CD4-positive, alpha-beta T cell treated with Interleukin-15 for 1 hour (primary cell): ENCODE results near the gene SNX20.

Experiments
- DNase-seq: peaks from one replicate; pipeline ENCODE4 v3.0.0-alpha.2; 2020

Gene SNX20

DNA sequence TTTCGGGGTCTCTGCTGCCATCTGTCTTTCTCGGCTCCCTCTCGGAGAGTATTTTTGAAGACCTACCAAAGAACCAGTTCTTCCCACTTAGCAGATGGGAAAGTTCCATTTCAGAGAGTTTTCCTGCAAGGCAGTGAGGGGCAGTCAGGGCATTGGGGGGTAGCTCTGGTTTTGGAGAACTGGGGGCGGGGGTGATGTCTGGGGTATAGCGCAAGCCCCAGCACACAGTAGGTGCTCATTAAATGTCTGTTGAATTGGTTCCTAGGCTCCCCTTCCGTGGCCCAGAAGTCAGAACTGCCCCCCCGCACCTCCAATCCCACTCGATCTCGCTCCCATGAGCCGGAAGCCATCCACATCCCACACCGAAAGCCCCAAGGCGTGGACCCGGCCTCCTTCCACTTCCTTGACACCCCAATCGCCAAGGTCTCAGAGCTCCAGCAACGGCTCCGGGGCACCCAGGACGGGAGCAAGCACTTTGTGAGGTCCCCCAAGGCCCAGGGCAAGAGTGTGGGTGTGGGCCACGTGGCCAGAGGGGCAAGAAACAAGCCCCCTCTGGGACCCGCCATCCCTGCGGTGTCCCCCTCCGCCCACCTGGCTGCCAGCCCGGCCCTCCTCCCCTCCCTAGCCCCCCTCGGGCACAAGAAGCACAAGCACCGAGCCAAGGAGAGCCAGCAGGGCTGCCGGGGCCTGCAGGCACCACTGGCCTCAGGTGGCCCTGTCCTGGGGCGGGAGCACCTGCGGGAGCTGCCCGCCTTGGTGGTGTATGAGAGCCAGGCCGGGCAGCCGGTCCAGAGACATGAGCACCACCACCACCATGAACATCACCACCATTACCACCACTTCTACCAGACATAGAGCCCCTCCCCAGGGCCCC is 47.9 kb downstream of the SNX20 start:
- no peak for DNase-seq

DNA sequence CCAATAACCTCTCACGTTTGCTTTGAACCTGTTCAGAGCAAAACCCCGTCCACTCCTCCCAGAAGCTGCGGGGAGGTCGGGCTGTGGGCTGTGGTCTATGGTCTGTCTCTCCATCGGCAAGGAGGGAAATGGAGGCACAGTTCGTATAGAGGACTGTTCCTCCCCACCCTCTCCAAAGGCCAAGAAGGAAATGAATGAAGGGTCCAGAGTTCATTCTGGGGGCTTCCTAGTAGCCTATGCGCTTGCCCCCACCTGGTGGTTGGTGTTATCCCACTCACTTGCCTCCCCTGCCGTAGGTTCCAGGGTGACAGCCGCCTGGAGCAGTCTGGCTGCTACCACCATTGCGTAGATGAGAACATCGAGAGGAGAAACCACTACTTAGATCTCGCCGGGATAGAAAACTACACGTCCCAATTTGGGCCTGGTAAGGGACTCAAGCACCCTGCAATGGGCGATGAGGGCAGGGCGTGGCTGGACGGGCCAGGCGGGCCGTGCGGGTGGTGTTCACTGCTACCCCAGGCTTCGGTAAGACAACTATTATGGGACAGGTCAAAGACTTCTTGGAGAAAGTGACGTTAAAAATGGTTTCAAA is 49.0 kb downstream of the SNX20 start:
- no peak for DNase-seq

- no peak for DNase-seq
Measured at GRCh38 chr16:50631249-50631984, 49.7 kb downstream of the SNX20 start.

GRCh38 chr16:50630394-50631020 is 50.6 kb downstream of the SNX20 start:
- DNase-seq: no peak

DNA sequence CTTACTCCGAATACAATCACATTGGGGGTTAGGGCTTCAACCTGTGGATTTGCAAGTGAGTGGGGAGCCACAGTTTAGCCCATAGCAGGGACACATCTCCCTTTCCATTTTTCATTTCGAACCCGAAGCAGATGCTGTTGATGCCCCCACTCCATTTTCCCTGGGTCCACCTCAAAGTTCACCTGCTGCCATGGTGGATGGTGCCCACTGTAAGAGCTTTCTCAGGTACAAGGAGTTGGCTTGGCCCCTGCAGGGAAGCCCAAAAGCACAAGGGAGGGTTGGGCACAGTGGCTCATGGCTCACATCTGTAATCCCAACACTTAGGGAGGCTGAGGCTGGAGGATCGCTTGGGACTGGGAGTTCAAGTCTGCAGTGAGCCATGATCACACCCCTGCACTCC is 51.8 kb downstream of the SNX20 start:
- no peak for DNase-seq

GRCh38 chr16:50628156-50628802 is 52.8 kb downstream of the SNX20 start:
- no peak for DNase-seq

GRCh38 chr16:50627419-50627818 is 53.7 kb downstream of the SNX20 start:
- peak; percentile 45 for DNase-seq

- DNase-seq: no peak
Measured at GRCh38 chr16:50626868-50627267, 54.2 kb downstream of the SNX20 start.

GRCh38 chr16:50625374-50625773 is 55.7 kb downstream of the SNX20 start:
- no peak for DNase-seq

GRCh38 chr16:50624449-50624970 is 56.6 kb downstream of the SNX20 start:
- DNase-seq: no peak

GRCh38 chr16:50622643-50623369 is 58.3 kb downstream of the SNX20 start:
- no peak for DNase-seq

DNA sequence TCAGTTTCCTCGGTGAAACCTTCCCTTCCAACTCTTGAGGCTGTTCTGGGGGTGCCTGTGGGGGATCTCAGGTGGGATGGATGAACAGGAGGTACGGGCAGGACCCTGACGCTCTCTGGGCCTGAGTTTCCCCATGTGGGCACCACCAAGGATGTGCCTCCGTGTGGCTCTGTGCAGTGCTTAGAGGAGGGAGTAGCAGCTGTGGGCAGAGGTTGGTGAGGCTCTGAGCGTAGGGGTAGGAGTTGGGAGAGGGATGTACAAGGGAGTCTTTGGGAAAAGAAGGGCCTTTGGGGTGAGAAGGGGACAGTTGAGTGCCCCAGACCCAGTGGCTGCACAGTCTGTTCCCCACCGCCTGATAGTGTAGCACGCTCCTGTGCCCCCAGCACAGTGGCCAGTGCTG is 59.1 kb downstream of the SNX20 start:
- no peak for DNase-seq
